Stimulated activated CD4-positive, alpha-beta T cell treated with anti-CD3 and anti-CD28 coated beads, Interleukin-2, amount 100 ng/mL, for 24 hours (primary cell): ENCODE measurements around the gene MLLT11.

Experiments
- DNase-seq, 2 donors: peaks; one replicate each; pipeline ENCODE4 v3.0.0-alpha.2; 2020

The MLLT11 gene, protein sequence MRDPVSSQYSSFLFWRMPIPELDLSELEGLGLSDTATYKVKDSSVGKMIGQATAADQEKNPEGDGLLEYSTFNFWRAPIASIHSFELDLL

DNA sequence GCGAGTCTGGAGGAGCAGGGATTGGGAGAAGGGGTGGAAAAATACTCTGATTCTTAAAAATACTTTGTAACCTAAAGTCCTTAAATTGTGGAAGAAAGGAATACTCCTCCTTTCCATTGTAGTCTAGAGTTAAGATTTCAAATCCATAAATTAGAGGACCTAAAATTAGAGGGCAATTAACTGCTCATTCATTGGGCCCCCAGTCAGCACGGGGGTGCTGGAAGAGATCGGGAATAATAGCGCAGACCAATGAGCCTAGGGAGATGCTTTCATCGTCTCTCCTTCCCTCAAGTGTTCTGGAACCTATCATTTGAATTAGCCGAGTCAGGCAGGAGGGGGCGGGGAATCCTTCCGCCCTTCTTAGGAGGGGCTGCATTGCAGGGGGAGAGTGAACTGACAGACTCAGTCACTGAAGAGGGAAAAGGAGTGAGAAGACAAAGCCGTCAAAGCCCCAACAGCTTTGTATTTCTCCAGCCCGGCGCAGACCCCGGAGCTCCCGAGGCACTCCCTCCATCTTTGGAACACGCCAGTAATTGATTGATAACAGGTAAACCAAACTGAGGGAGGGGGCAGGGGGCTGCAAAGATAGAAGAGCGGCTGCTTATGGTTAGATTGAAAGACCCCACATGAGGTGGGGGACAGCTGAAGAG lies at the start of gene MLLT11:
TSS of gene MLLT11 (plus strand) at position 391 of the 650 bp plus-strand sequence. CDS start 6,828 bp downstream, outside the sequence.
- no peak for DNase-seq

DNA sequence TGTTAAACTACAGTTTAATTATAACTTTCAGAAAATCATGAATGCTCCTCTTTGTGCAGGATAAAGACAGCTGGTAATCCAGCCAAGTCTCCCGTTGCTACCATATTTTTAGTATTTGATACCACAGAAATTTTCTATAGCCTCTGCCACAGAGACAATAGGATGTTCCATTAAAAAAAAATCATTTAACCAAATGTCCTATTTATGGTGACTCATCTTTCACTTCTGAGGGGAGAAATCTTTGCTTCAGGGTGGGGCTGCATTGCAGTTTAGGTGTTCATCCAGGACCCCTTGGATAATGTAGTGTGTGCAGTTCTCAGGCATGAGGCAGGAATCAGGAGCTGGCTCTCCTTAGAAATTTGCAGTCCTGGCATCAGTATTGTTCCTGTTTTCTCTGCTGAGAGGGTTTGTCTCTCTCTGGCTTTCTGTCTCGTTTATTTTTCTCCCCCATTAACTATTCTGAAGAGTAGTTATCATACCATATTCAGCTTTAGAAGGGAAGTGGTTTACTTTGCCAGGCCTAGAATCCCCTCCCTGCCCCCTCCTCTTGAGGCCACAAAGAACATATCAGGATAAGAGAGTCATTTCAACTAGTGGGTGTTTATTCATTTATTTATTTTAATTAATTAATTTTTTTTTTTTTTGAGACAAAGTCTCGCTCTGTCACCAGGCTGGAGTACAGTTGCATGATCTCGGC lies 48.9 kb upstream of the MLLT11 start:
- DNase-seq = no peak

DNA sequence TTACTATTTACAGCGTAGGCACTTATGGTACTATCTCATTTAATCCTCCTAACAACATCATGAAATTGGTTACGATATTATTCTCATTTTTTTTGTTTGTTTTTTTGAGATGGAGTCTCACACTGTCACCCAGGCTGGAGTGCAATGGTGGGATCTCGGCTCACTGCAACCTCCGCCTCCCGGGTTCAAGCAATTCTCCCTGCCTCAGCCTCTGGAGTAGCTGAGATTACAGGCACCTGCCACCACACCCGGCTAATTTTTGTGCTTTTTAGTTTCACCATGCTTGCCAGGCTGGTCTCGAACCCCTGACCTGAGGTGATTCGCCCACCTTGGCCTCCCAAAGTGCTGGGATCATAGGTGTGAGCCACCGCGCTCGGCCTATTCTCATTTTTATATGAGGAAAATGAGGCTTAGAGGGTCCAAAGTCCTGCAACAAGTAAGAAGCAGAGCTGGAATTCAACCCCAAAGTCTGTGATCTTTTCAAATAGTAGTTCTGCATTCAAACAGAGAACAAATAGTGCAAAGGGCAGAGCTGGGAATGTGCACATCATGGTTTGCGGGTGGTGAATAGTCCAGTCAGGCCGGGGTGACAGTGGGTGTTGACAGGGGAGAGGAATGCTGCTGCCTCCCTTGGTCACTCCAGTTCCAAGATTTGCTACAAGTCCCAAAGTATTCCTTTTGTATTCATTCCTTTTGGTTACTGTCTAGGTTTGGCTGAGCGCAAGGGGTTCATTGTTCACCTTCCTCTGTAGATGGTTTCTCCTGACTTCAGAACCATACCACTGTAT lies 47.3 kb upstream of the MLLT11 start:
- no peak for DNase-seq

DNA sequence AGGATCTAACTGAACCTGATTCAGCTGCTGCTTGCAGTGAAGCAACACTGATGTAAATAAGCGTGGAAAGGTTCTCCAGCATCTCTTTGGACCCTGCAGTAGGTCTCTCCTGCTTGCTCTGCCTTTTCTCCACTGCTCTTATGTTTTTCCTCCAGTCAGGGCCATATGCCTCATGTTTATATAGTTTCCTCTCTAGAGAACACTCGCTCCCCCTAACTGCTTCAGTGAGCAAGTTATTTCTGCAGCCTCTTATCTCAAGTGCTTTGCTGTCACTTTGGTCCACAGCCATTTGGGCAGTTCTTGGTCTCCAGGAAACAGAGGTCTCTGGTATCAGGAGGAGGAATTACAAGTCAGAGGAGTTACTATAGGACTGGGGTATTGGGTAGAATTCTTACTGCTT lies 46.7 kb upstream of the MLLT11 start:
- DNase-seq = no peak

DNA sequence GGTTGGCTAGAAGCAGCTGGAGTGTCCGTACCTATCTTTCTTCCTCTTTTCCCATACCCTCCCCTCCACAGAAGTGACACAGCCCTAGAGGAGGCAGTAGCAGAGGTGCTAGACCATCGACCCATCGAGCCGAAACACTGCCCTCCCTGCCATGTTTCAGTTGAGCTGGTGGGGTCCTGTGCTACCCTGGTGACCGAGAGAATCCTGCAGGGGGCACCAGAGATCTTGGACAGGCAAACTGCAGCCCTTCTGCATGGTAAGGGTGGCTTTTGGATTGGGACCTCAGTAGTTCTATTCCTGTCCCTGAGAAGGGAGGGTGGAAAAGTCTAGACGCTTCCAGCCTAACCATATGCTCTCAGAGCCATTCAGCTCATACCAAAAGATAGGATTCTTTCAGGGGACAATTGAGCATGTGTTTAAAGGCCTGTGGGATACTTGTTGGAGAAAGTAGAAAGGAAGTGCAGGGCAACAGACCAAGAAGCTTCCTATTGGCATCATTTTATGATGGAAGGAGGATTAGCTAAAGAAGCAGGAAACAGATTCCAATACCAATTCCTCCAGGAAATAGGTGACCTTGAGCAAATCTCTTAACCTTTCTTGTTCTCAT lies 35.6 kb upstream of the MLLT11 start:
- peak; percentile 84 to 87 for DNase-seq

DNA sequence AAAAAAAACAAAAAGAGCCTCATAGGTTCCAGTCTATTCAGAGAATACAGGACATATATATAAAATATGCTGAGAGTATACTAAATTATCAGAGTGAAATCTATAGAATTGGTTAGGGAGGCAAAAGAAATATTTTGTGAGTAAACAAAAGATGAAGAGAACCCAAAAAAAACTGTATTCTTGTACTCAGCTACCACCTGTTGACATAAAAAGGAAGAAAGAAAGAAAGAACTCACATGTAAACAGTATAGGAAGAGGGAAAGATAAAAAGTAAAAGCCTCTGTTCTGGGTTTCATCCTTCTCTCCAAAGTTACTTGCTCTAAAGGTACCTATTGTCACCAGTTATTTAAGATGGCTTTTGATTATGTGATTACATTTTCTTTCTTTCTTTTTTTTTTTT lies 33.7 kb upstream of the MLLT11 start:
- DNase-seq = no peak

DNA sequence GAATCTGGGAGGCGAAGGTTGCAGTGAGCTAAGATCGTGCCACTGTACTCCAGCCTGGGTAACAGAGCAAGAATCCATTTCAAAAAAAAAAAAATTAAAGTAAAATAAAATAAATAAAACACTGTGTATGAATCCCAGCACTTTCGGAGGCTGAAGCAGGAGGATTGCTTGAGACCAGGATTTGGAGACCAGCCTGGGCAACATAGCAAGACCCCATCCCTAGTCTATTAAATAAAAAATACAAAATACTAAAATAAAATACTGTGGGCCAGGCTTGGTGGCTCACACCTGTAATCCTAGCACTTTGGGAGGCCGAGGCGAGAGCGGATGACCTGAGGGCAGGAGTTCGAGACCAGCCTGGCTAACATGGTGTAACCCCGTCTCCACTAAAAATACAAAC lies 28.0 kb upstream of the MLLT11 start:
- DNase-seq = no peak

DNA sequence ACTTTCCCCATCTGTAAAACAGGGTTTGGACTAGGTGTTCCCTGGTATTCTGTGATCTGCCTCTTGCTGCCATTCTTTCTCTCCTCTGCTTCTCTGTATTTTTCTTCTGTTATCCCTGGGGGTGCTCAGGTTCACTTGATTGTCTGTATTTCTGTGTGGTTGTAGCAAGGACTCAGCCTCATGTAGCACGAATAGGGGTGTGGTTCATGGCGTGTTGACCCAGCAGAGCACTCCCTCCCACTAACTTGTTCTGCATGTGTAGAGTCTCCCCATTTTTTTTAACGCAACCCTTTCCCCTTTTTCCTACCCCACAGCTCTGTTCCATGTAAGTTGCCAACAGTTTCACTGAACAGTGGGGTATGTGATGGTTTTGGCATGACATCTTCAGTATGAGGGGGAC lies 25.0 kb upstream of the MLLT11 start:
- no peak for DNase-seq

DNA sequence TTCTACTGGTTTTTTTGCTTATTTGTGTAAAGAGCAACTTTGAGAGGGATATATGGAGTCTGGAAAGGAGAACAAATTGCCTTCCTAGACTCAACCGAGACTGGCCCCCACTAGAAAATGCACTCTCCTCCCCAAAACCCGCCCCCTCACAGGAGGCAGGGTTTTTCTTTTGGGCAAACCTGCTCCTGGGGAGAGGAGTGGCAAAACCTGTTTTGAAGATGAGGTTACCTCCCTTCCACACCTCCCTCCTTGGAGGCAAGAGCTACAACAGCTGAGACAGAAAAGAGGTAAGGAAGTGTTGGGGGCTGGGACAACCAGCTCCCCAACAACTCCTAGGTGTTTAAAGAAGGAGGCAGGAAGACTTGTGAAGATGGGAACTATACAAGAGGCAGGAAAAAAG lies 23.8 kb upstream of the MLLT11 start, which contains the start of gene BNIPL:
TSS of gene BNIPL (plus strand) at position 231 of the 400 bp plus-strand sequence. CDS start at position 371, 140 bp downstream.
- no peak for DNase-seq

DNA sequence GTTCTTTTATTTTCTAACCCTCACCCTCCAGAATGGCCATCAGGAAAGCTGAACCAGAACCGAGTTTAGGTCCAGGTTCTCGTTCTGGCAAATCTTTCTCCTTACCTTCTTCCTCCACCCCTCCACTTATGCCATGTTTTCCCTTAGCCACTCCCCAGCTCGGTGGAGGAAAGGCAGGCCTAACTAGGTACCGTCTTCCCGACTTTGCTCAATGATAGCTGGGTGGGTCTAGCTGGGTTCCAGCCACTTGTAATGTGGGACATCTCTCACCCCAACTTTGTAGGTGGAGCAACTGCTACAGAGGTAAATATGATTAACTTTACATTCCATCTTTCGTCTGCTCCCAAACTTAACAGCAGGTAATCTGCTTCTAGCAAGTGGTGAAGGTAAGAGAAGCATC lies 23.2 kb upstream of the MLLT11 start:
- no peak for DNase-seq

DNA sequence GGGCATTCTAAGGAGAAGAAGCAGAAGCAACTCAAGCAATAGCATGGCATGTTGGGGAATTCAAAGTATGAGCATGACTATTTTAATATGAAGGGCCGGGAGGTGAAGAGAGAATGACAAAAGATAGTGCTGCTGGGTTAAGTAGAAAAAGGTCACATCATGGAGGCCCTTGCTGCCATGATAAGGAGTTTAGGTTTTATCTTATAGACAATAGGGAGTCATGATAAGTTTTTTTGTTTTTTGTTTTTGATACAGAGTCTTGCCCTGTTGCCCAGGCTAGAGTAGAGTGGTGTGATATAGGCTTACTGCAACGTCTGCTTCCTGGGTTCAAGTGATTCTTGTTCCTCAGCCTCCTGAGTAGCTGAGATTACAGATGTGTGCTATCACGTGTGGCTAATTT lies 20.7 kb upstream of the MLLT11 start:
- DNase-seq = no peak

DNA sequence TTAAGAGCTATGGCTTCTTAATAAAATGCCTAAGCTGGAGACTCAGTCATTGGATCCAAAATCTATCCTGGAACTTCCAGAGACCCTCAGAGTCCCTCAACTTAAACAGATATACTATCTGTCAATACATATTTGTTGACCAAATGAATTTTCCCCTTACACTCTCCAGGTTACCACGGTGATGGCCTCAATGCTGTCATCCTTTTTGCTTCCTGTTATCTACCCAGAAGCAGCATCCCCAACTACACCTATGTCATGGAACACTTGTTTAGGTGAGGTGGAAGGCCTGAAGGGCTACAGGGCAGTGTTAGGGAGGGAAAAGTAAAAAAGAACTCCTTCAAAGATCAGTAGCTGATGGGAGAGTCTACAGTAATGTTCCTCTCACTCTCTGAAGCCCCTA lies 17.0 kb upstream of the MLLT11 start:
- no peak for DNase-seq

DNA sequence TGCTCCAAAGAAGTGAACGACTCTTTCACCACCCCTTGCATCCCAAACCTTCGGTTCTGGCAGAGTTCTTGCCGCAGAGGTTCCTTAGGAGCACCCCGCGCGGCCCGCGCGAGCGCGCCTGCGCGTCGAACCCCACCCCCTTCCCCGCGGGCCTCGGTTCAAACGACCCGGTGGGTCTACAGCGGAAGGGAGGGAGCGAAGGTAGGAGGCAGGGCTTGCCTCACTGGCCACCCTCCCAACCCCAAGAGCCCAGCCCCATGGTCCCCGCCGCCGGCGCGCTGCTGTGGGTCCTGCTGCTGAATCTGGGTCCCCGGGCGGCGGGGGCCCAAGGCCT lies 12.6 kb upstream of the MLLT11 start, which contains the start of gene C1orf56:
TSS of gene C1orf56 (plus strand) at position 161 of the 334 bp plus-strand sequence. CDS start at position 258, 97 bp downstream.
- DNase-seq = peak; percentile 67 to 72

DNA sequence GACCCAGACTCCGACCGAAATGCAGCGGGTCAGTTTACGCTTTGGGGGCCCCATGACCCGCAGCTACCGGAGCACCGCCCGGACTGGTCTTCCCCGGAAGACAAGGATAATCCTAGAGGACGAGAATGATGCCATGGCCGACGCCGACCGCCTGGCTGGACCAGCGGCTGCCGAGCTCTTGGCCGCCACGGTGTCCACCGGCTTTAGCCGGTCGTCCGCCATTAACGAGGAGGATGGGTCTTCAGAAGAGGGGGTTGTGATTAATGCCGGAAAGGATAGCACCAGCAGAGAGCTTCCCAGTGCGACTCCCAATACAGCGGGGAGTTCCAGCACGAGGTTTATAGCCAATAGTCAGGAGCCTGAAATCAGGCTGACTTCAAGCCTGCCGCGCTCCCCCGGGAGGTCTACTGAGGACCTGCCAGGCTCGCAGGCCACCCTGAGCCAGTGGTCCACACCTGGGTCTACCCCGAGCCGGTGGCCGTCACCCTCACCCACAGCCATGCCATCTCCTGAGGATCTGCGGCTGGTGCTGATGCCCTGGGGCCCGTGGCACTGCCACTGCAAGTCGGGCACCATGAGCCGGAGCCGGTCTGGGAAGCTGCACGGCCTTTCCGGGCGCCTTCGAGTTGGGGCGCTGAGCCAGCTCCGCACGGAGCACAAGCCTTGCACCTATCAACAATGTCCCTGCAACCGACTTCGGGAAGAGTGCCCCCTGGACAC lies 12.1 kb upstream of the MLLT11 start:
- DNase-seq = peak; percentile 59 to 63

DNA sequence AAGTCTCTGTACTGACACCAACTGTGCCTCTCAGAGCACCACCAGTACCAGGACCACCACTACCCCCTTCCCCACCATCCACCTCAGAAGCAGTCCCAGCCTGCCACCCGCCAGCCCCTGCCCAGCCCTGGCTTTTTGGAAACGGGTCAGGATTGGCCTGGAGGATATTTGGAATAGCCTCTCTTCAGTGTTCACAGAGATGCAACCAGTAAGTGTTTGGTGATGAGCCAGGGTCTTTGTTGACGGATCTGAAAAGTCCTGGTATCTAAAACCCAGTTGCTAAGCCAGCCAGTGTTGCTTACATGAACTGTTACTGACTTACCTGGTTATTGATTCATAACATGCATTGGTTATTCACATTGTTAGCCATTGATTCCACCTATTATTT lies 11.6 kb upstream of the MLLT11 start:
- no peak for DNase-seq

DNA sequence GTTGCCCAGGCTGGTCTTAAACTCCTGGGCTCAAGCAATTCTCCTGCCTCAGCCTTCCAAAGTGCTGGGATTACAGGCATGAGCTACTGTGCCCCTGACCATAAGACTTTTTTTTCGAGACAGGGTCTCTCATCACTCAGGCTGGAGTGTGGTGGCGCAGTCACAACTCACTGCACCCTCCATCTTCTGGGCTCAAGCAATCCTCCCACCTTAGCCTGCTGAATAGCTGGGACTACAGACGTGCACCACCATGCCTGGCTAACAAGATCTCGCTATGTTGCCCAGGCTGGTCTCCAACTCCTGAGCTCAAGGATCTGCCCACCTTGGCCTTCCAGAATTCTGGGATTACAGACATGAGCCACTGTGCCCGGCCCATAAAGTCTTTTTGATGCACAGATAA lies 10.7 kb upstream of the MLLT11 start:
- no peak for DNase-seq

DNA sequence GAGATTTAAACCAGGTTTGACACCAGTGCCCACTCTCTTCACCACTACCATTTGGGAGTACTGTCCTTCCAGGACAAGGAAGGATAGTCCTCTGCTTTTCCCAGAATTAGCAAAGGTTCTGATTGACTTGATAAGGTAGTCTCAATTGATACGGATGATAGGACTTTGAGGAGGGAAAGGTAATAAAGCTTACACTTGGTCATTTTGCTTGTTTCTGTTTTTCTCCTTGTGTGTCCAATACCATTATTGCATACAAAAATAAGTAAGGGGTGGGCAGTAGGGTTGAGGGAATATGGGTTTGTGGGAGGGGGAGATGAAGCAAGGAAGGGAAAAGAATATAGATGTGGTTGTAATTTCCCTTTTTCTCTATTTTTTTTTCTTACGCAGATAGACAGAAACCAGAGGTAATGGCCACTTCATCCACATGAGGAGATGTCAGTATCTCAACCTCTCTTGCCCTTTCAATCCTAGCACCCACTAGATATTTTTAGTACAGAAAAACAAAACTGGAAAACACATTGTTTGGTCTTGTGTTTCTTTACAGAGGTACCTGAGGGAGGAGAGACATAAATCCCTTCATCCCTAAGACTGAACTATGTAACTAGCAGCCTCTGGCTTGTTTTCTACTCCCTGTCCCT lies 10.0 kb upstream of the MLLT11 start:
- DNase-seq = no peak

DNA sequence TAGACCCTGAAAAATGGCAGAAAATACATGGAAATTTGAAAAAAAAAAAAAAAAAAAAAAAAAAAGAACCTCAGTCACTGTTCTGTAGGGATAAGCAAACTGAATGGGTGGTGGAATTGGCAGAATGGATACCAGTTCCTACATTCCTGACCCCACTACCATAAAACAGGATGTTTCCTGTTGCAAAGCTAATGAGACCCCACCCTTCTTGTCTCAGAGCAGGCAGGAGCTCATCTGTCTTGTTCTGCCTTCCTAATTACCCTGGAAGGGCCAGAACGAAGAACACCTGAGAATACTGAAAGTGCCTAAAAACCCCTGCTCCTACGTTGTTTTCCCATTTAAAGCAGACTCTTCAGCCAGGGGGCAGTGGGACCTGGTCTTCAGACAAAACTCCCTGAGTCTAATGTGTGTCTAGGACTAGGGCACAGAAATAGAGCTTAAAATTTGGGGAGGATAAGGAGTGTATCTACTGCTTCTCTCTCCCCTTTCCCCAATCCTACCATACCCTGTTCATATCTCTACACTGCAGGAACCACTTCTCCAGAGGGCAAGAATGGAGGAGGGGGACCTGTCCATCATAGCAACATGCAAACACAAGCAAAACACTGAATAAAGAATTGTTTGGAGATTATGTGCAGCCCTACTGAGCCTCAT lies 8.7 kb upstream of the MLLT11 start:
- no peak for DNase-seq

DNA sequence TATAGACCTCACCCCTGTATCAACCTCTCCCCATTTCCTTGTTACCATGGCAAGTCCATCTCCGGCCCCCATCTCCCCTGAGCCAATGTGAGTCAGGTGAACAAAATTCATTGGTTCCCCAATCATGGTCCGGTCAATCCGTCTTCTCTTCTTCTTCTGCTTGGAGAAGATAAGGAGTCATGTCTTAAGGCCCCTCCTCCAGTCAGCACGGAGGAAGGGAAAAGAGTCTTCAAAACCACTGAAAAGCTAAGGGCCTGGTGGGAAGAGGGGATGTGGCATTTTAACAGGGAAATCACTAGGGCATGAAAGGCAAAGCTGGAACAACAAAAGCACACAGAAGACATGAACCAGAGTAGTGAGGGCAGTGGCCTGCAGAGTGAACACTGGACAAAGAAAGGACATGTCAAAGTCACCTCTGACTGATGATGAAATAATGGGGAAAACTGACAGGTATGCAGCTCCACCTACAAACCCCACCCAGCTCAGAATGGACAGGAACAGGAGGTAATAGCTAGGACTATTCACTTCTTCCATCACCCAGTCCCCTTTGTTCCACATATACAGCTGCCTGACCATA lies 5.1 kb upstream of the MLLT11 start:
- DNase-seq = no peak

DNA sequence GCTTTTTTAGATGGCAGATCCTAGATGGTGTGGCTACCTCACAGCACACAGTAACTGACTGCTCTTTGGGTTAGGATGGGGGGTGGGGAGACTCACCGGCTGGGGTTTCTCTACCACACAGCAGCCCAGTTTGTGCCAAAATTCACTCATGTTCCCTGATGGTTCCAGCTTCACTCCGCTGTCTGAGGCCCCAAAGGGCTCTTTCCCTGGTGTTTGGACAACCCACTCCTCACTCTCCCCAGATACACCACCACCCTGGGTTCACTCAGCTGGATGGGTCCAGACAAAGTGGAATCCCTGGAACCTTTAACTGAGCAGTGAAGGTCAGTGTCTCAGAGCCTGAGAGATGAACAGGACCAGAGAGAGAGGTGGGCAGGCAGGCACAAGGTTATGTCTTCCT lies 4.6 kb upstream of the MLLT11 start:
- no peak for DNase-seq

DNA sequence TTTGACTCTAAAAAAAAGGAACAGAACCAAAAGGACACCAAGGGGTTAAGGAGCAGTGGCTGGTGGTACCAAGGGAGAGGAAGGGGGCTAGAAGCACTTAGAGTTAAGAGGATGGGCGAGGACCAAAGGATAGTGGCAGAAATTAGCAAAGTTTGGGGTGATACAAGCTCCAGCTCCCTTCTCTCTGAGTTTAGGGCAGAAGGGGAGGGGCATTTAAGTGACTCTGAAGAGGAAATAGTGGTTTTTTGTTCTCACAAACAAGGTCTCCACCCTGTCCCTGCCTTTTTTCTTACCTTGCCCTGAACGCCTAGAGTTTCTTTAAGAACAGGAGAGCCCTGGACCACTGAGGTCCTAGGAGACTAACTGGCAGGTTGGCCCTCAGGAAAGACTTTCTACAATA lies 4.0 kb upstream of the MLLT11 start:
- DNase-seq = no peak
